Smooth muscle cell of bladder (primary cell): ENCODE measurements around the gene GRIA1. TPM values are rescaled to one million over a fixed set of nuclear protein-coding genes. Genes with fewer than 3 reads are reported as not detected.

ENCODE experiments used
- total RNA-seq: library from RNA; depleted of rRNA; stranded (reverse); fragments of >200 nt; gene quantifications from 2 replicates; pipeline ENCODE4 v1.2.3, GENCODE V29; 2014

The GRIA1 gene
- total RNA-seq = under 0.01 and 0.18 TPM in 2 replicates

GRCh38 chr5:153490118-153491037 is at the start of gene GRIA1:
Gene GRIA1 (plus strand): TSS chr5:153490670.

